ENCODE results near the gene SEC24C. TPM values are rescaled to one million over a fixed set of nuclear protein-coding genes. Genes with fewer than 3 reads are reported as not detected.
"Not testable (repeated sequence)": the region's sequence is repeated elsewhere in the genome, so short reads cannot be mapped to it uniquely, and the experiment has no call there.

Gene SEC24C, protein sequence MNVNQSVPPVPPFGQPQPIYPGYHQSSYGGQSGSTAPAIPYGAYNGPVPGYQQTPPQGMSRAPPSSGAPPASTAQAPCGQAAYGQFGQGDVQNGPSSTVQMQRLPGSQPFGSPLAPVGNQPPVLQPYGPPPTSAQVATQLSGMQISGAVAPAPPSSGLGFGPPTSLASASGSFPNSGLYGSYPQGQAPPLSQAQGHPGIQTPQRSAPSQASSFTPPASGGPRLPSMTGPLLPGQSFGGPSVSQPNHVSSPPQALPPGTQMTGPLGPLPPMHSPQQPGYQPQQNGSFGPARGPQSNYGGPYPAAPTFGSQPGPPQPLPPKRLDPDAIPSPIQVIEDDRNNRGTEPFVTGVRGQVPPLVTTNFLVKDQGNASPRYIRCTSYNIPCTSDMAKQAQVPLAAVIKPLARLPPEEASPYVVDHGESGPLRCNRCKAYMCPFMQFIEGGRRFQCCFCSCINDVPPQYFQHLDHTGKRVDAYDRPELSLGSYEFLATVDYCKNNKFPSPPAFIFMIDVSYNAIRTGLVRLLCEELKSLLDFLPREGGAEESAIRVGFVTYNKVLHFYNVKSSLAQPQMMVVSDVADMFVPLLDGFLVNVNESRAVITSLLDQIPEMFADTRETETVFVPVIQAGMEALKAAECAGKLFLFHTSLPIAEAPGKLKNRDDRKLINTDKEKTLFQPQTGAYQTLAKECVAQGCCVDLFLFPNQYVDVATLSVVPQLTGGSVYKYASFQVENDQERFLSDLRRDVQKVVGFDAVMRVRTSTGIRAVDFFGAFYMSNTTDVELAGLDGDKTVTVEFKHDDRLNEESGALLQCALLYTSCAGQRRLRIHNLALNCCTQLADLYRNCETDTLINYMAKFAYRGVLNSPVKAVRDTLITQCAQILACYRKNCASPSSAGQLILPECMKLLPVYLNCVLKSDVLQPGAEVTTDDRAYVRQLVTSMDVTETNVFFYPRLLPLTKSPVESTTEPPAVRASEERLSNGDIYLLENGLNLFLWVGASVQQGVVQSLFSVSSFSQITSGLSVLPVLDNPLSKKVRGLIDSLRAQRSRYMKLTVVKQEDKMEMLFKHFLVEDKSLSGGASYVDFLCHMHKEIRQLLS
- total RNA-seq (2021; fragmentation: NEBNext Ultra II Directional; extraction: Animal tissue kit (Norgen Biotek cat#: 25700)) = 100 to 1,000 TPM in 1 of 6 experiments, 10 to 100 TPM in 5; 90.8 to 108 (median 97.7) TPM
- long read RNA-seq, full-length matches to known transcripts = 16 of 52 reads
- long read RNA-seq, partial matches to known transcripts = 28 of 52 reads
- long read RNA-seq, other reads (novel, unspliced or antisense) = 8 of 52 reads

DNA sequence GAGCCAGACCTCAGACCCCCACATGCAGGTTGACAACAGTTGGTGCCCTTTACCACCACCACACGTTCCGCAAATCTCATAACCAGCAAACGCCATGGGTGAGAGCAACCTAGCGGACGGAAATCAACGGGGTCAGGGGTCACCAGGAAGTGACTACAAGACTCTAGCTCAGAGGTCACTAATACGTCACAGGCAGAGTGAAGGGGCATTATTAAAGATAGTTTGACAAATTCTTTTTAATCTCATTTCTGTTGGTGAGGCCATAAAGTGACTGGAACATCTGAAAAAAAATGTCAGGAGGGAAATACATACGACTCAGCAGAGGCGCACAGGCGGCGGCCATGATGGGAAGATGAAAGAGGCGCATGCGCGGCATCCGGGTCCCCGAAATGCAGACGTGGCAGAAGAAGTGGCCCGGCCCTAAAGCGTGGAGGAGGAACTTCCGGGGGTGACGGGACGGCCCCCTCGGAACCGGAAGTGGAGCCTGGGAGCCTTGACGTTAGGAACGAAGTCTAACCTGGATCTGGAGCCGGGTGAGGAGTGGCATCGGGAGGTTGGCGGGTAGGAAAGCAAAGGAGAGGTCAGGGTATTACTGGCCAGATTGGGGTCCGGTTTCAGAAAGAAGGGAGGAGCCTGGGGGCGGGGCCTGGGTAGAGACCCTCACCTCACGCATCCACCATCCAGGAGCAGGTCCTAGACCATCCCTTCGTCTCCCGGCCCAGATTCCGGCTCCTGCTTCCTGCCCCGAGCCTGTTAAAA is at the start of gene SEC24C:
Gene SEC24C, plus strand, starts transcription at position 468 of the 759 bp plus-strand sequence. CDS start 2,461 bp downstream, outside the sequence.
- peak; percentile 94 for DNase-seq
- peak within 1 kb of the TSS; percentile 98 for H3K4me3 Mint-ChIP-seq
- peaks cover 34% of the 10 kb centered on the region for H3K4me1 Mint-ChIP-seq (ENCODE audit: low read depth)
- peaks cover 6% of the 10 kb centered on the region for H3K27me3 Mint-ChIP-seq (ENCODE audit: insufficient read depth)
- TF ChIP-seq, protein P1, sequence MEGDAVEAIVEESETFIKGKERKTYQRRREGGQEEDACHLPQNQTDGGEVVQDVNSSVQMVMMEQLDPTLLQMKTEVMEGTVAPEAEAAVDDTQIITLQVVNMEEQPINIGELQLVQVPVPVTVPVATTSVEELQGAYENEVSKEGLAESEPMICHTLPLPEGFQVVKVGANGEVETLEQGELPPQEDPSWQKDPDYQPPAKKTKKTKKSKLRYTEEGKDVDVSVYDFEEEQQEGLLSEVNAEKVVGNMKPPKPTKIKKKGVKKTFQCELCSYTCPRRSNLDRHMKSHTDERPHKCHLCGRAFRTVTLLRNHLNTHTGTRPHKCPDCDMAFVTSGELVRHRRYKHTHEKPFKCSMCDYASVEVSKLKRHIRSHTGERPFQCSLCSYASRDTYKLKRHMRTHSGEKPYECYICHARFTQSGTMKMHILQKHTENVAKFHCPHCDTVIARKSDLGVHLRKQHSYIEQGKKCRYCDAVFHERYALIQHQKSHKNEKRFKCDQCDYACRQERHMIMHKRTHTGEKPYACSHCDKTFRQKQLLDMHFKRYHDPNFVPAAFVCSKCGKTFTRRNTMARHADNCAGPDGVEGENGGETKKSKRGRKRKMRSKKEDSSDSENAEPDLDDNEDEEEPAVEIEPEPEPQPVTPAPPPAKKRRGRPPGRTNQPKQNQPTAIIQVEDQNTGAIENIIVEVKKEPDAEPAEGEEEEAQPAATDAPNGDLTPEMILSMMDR (IDR thresholded peaks at IDR 0.05) = no peak; the same call in 1 of the 2 replicates
- peaks cover 24% of the 10 kb centered on the region for H3K36me3 Mint-ChIP-seq (ENCODE audit: low read depth)
- H3K9me3 Mint-ChIP-seq = no peaks in the 10 kb centered on the region
- peak within 1 kb of the TSS; percentile 100 for H3K27ac Mint-ChIP-seq

DNA sequence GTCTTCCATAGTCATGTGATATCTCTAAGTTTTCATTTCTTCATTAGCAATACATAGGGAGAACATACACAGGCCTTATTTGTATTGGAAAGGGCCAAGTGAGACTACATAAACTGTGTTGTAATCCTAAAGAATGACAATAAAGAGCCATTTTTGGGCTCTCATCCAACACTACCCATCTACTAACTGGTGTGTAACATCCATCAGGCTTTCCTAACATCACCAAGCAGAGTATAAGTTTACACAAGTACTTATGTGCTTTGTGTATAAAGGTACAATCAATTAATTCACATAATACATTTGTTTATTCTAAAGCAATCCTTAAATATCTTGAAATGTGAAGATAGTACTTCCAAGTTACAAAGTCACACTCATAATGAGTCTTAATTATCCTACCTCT is 48.9 kb upstream of the SEC24C start:
- not testable (repeated sequence) for DNase-seq; H3K4me3 Mint-ChIP-seq; H3K36me3 Mint-ChIP-seq (ENCODE audit: low read depth); H3K27ac Mint-ChIP-seq; H3K9me3 Mint-ChIP-seq; H3K4me1 Mint-ChIP-seq (ENCODE audit: low read depth); H3K27me3 Mint-ChIP-seq (ENCODE audit: insufficient read depth)

DNA sequence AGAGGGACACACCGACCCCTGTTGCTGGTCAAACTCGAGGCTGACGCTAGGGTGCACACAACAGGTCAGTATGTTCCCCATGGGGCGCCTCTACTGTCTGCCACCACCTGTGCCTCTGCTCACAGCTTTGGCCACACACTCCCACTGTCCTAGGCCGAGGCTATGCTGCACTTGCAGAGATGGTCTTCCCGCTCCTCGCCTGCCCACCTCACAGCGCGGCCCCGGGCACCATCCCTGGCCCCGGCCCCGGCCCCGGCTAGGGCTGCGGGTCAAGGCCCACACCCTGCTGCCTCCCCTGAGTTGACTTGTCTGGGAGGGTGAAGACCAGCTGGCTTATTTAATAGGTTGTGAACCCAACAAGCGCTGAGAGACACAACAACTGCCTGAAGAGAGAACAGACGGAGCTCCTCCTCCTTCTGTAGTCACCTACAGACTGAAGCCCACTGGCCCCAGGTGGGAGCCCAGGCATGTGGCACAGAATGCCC is 46.5 kb upstream of the SEC24C start, which contains the start of gene AGAP5:
Gene AGAP5, minus strand, starts transcription at position 435 of the 485 bp plus-strand sequence. Its CDS starts 354 bp downstream, at position 81.
- H3K27ac Mint-ChIP-seq; H3K4me3 Mint-ChIP-seq; DNase-seq; H3K27me3 Mint-ChIP-seq (ENCODE audit: insufficient read depth); H3K4me1 Mint-ChIP-seq (ENCODE audit: low read depth); H3K36me3 Mint-ChIP-seq (ENCODE audit: low read depth); H3K9me3 Mint-ChIP-seq: not testable (repeated sequence)

DNA sequence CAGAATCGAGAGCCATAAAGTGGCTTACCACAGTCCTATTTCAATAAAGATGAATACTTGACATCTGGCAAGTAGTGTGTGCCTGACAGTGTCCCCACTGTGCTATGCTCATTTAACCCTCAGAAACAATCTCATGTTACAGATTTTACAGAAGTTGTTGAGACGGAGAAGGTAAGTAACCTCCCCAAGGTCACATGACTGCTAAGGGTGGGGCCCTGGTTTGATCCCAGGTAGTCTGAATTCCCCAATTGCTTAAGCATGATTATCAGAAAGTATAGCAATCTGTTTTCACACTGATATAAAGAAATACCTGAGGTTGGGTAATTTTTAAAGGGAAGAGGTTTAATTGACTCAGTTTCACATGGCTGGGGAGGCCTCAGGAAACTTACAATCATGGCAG is 45.4 kb upstream of the SEC24C start:
- not testable (repeated sequence) for H3K9me3 Mint-ChIP-seq; H3K36me3 Mint-ChIP-seq (ENCODE audit: low read depth); H3K27me3 Mint-ChIP-seq (ENCODE audit: insufficient read depth); H3K27ac Mint-ChIP-seq; H3K4me1 Mint-ChIP-seq (ENCODE audit: low read depth); H3K4me3 Mint-ChIP-seq; DNase-seq

DNA sequence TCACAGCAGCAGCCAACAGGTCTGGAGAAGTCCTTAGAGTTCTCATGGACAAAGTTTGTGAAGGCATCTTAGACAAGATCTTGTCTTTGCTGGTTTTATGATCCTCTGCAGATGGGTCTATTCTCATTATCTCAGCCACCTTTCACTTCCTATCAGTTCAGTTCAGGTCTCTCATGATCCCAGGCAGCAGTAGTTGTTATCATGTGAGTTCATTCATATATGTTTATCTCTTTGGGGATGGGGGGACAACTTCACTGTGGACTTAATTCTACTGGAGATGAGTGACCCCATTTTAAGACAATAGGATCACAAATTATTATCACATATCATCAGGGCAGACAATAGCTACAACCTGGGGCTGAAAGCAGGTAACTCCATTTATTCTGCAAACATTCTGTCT is 40.2 kb upstream of the SEC24C start:
- peaks cover 13% of the 10 kb centered on the region; the same call in 1 of the 2 replicates for H3K36me3 Mint-ChIP-seq (ENCODE audit: low read depth)
- not testable (repeated sequence) for H3K4me3 Mint-ChIP-seq, H3K27ac Mint-ChIP-seq

DNA sequence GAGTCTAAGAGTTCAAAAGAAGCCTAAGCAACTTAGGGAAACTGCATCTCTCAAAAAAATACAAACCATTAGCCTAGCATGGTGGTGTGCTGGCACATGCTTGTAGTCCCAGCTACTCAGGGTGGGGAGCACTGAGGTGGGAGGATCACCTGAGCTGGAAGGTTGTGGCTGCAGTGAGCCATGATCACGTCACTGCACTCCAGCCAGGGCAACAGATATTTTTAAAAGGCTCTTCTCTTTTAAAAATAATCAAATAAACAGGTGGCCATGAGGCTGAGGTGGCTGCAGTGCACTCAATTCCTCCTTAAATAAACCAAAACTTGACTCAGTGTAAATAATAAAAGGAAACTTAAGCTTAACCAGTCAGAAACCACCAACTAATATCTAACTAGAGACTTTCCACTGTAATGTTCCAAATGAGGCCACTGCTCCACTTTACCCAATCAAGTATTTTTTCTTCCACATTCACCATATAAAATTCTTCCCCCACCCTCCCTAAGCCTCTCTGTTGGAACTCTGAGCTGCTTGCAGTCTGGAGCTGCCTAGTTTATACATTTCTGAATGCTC is 38.6 kb upstream of the SEC24C start:
- Mint-ChIP-seq H3K36me3 (ENCODE audit: low read depth) (peaks cover 13% of the 10 kb centered on the region; the same call in 1 of the 2 replicates), H3K4me1 (ENCODE audit: low read depth) (peaks cover 23% of the 10 kb centered on the region)
- not testable (repeated sequence) for DNase-seq; H3K27me3 Mint-ChIP-seq (ENCODE audit: insufficient read depth); H3K9me3 Mint-ChIP-seq; H3K4me3 Mint-ChIP-seq; H3K27ac Mint-ChIP-seq

More for the DNA sequence above, 40.2 kb upstream of the SEC24C start:
- not testable (repeated sequence) for H3K9me3 Mint-ChIP-seq; DNase-seq; H3K27me3 Mint-ChIP-seq (ENCODE audit: insufficient read depth)
- peaks cover 23% of the 10 kb centered on the region for H3K4me1 Mint-ChIP-seq (ENCODE audit: low read depth)

DNA sequence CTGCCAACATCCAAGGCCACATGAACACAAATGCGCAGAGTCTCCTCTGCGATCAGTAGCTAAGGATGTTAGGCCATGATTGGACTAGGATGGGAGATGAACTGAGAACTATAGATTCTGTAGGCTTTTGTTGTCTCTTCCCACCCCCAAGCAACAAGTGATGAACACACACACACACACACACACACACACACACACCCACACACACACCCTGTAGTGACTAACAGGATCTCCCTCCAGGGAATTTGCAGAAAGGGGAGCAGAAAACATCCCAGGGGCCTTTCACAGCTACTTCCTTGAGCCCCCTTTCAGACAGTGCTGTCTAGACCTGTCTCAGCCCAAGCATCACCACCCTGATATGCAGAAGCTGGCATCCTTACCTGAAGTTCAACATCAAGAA is 37.7 kb upstream of the SEC24C start:
- H3K4me1 Mint-ChIP-seq (ENCODE audit: low read depth) = peaks cover 23% of the 10 kb centered on the region
- H3K27ac Mint-ChIP-seq = peak overlapping the region; percentile 3; the same call in 1 of the 2 replicates
- H3K27me3 Mint-ChIP-seq (ENCODE audit: insufficient read depth); H3K9me3 Mint-ChIP-seq; DNase-seq; H3K4me3 Mint-ChIP-seq; H3K36me3 Mint-ChIP-seq (ENCODE audit: low read depth): not testable (repeated sequence)

DNA sequence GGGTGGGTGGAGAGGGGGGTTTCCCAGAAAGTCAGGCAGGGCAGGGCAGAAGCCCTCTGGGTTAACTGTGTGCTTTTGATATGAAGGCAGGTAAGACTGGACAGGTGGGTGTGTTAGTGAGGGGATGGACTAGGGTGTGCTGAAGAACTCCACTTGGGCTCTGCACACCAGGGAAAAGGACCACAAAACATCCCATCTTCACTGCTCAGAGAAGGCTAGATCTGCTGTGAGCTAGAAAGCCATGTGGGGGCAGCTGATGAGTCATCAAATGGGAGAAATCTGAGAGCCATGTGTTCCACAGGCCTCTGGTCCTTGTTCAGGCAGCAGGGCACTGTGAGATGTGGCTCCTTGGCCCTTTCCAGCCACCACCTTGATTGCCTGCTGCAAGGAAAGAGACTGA is 36.5 kb upstream of the SEC24C start:
- DNase-seq; H3K36me3 Mint-ChIP-seq (ENCODE audit: low read depth); H3K9me3 Mint-ChIP-seq; H3K4me3 Mint-ChIP-seq; H3K27me3 Mint-ChIP-seq (ENCODE audit: insufficient read depth): not testable (repeated sequence)
- peak overlapping the region; percentile 63 for H3K27ac Mint-ChIP-seq
- H3K4me1 Mint-ChIP-seq (ENCODE audit: low read depth) = peaks cover 23% of the 10 kb centered on the region

DNA sequence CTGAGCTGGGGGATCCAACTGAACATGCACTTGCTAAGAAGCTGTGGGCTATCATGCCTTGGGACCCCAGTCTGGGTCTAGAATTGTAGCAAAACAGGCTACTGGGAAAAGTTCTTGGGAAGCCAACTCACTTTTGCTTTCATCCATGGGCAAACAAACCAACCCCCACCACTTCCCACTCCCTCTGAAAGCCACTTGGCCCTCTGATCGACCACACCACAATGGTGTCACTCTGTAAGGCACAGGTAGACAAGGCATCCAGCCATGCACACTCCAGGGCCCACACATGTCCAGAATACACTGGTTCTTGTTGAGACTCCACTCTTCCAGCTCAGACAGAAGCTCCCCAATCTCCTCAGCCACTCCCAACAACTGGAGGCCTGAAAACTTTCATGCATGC is 36.0 kb upstream of the SEC24C start:
- H3K36me3 Mint-ChIP-seq (ENCODE audit: low read depth); H3K9me3 Mint-ChIP-seq: not testable (repeated sequence)
- peaks cover 23% of the 10 kb centered on the region for H3K4me1 Mint-ChIP-seq (ENCODE audit: low read depth)

DNA sequence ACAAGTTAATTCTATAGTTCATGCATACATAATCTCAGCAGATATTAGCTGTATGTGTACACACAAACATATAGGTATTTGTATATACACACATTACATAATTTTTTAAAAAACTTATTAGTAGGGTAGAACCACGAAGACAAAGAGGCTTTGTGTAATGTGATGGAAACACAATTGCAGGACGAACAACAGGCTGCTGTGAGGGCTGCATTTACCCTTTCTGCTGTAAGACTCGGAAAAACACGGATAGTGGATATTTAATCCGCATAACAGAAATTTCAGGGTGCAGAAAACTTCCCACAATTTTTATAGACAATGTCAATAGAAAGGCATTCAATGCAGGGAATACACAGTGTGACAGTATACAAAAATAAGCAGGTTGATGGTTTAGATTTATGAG is 32.5 kb upstream of the SEC24C start:
- H3K4me3 Mint-ChIP-seq; H3K27ac Mint-ChIP-seq; H3K36me3 Mint-ChIP-seq (ENCODE audit: low read depth): not testable (repeated sequence)

More for the DNA sequence above, 36.0 kb upstream of the SEC24C start:
- not testable (repeated sequence) for H3K4me3 Mint-ChIP-seq; DNase-seq; H3K27me3 Mint-ChIP-seq (ENCODE audit: insufficient read depth)
- peak overlapping the region; percentile 31 for H3K27ac Mint-ChIP-seq

DNA sequence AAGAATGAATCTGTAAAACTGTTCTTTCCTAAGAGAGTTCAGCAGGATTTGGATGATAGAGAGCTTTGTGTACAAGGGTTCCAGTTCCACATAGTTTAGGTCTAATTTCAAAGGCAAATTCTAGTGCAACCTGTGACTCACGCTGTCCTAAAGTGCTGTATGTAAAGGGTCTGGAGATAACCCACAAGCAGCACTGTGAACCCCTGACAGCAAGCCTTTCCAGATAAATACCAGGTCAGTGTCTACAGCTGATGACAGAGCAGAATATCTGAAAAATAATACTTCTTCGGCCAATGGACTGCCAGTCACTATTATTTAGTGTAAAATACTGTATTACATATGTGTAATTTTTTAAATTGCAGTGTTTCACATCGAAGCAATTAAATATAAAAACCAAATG is 30.3 kb upstream of the SEC24C start:
- H3K27ac Mint-ChIP-seq; H3K9me3 Mint-ChIP-seq; H3K4me3 Mint-ChIP-seq; H3K4me1 Mint-ChIP-seq (ENCODE audit: low read depth); DNase-seq; H3K27me3 Mint-ChIP-seq (ENCODE audit: insufficient read depth); H3K36me3 Mint-ChIP-seq (ENCODE audit: low read depth): not testable (repeated sequence)

More for the DNA sequence above, 32.5 kb upstream of the SEC24C start:
- H3K9me3 Mint-ChIP-seq; DNase-seq; H3K27me3 Mint-ChIP-seq (ENCODE audit: insufficient read depth): not testable (repeated sequence)
- peaks cover 19% of the 10 kb centered on the region for H3K4me1 Mint-ChIP-seq (ENCODE audit: low read depth)
